HL-60 (cell line): ENCODE results near the gene ACTL6B.

Source experiments
- DNase-seq, 2 experiments: peaks; one replicate each; pipeline ENCODE4 v3.0.0-alpha.2; 2010 to 2020; ENCODE audit warnings: low read depth in 1 of 2, low spot score in 1 of 2
- H3K27ac ChIP-seq: fragments of 250-450 bp; sonication (Bioruptor Pico); replicated peaks from 2 replicates; pipeline ENCODE4 v1.5.1; 2020; ENCODE audit warnings: mild to moderate bottlenecking, moderate library complexity
- H3K27me3 ChIP-seq: fragments of 250-450 bp; sonication (Bioruptor Pico); 2 replicates; pipeline ENCODE4 v1.5.1; 2021; ENCODE audit warnings: mild to moderate bottlenecking, moderate library complexity; ENCODE audit not compliant: insufficient read depth, poor library complexity, severe bottlenecking
- H3K4me3 ChIP-seq: replicated peaks from 2 replicates; pipeline ENCODE4 v1.5.1; 2011; ENCODE audit warnings: mild to moderate bottlenecking, control low read depth, low read length; ENCODE audit not compliant: insufficient read depth
- CTCF ChIP-seq: IDR thresholded peaks from one replicate; pipeline ENCODE4 v1.5.1; 2011; ENCODE audit warnings: low read length, control low read depth, inconsistent platforms; ENCODE audit not compliant: insufficient read depth
- GABPA ChIP-seq: IDR thresholded peaks from 2 replicates; pipeline ENCODE4 v1.6.1; 2012; ENCODE audit warnings: low read depth
- POLR2AphosphoS5 ChIP-seq: IDR thresholded peaks from 2 replicates; pipeline ENCODE4 v1.6.1; 2012; ENCODE audit warnings: low read depth
- REST ChIP-seq: IDR thresholded peaks from 2 replicates; pipeline ENCODE4 v1.6.1; 2012; ENCODE audit warnings: low read depth; ENCODE audit not compliant: insufficient replicate concordance
- SPI1 ChIP-seq: IDR thresholded peaks from 2 replicates; pipeline ENCODE4 v1.6.1; 2012; ENCODE audit warnings: low read depth, mild to moderate bottlenecking, borderline replicate concordance

The ACTL6B gene

GRCh38 chr7:100679129-100679926 is 23.1 kb upstream of the ACTL6B start:
- H3K27me3 ChIP-seq, result no peaks in the 10 kb centered on the region
- no peak for TF ChIP-seq REST
- peak; percentile 49; the same call in 1 of the 2 replicates for TF ChIP-seq POLR2AphosphoS5
- no peak for TF ChIP-seq GABPA
- TF ChIP-seq CTCF, result no peak
- no peak overlapping the region for H3K27ac ChIP-seq

GRCh38 chr7:100678291-100678984 is 22.2 kb upstream of the ACTL6B start:
- TF ChIP-seq REST, result no peak
- TF ChIP-seq POLR2AphosphoS5, result no peak
- no peak for TF ChIP-seq CTCF
- no peak for TF ChIP-seq GABPA
- TF ChIP-seq SPI1, result no peak
- Histone ChIP-seq H3K4me3 (no peak overlapping the region), H3K27ac (no peak overlapping the region), H3K27me3 (no peaks in the 10 kb centered on the region)
- DNase-seq, result no peak

More at GRCh38 chr7:100679129-100679926, 23.1 kb upstream of the ACTL6B start:
- DNase-seq, result no peak
- no peak overlapping the region for H3K4me3 ChIP-seq

GRCh38 chr7:100677308-100678267 is 21.3 kb upstream of the ACTL6B start:
- no peak for DNase-seq
- Histone ChIP-seq H3K4me3 (no peak overlapping the region), H3K27ac (no peak overlapping the region), H3K27me3 (no peaks in the 10 kb centered on the region)
- TF ChIP-seq POLR2AphosphoS5, result 0 out of 2 replicates have a peak, but pooled peaks have one; percentile 15
- TF ChIP-seq GABPA, result no peak
